Cardiac septum (tissue), 1 donor: Measurements from ENCODE around the gene SGCB. TPM values are rescaled to one million over a fixed set of nuclear protein-coding genes. Genes with fewer than 3 reads are reported as not detected.

ENCODE experiments used
- total RNA-seq: library from RNA; stranded (reverse); fragmentation: NEBNext Ultra II Directional; extraction: Animal tissue kit (Norgen Biotek cat#: 25700); gene quantifications from one replicate; pipeline ENCODE4 v1.2.1, GENCODE V29; 2021
- donor health status: DM: no; HTN: no; CAD: no.

SGCB gene
- total RNA-seq, 1 donor from 2014 or later, result 92.1 TPM

Other genes starting within 250 kb of the SGCB start
- 46.0 TPM for gene DCUN1D4, start 195.1 kb downstream of the SGCB start, total RNA-seq
- gene LRRC66, start 17.9 kb downstream of the SGCB start, total RNA-seq, result 0.86 TPM
- 2.3 TPM for gene SPATA18, start 13.0 kb upstream of the SGCB start, total RNA-seq